Upper lobe of right lung (tissue), 1 donor: Measurements from ENCODE around the gene ILF2. TPM values are rescaled to one million over a fixed set of nuclear protein-coding genes. Genes with fewer than 3 reads are reported as not detected.
"Not testable (repeated sequence)": the region's sequence is repeated elsewhere in the genome, so short reads cannot be mapped to it uniquely, and the experiment has no call there.

Experiments used
- ATAC-seq: fragments of 200-7000 bp; cut with Tn5 transposase; one replicate; pipeline ENCODE4 v1.9.1; 2020; ENCODE audit warnings: mild to moderate bottlenecking, moderate library complexity
- DNase-seq: peaks from one replicate; pipeline ENCODE4 v3.0.0-alpha.2; 2020
- H3K27ac ChIP-seq: fragments of 200-600 bp; one replicate; pipeline ENCODE4 v1.8.0; 2022
- H3K27me3 ChIP-seq: fragments of 200-600 bp; one replicate; pipeline ENCODE4 v1.8.0; 2022; ENCODE audit warnings: mild to moderate bottlenecking
- H3K36me3 ChIP-seq: fragments of 200-600 bp; one replicate; pipeline ENCODE4 v1.8.0; 2022
- H3K4me1 ChIP-seq: fragments of 200-600 bp; one replicate; pipeline ENCODE4 v1.8.0; 2022
- H3K4me3 ChIP-seq: fragments of 200-600 bp; one replicate; pipeline ENCODE4 v1.8.0; 2022; ENCODE audit warnings: mild to moderate bottlenecking
- H3K9me3 ChIP-seq: fragments of 200-600 bp; one replicate; pipeline ENCODE4 v1.8.0; 2022
- intact Hi-C: fragments of 100-400 bp; cut with DNase I; formaldehyde crosslinking; loops from one replicate; pipeline ENCODE4 v1.11.0; 2022
- total RNA-seq: library from RNA; stranded (reverse); fragmentation: NEBNext Ultra II Directional; extraction: Animal tissue kit (Norgen Biotek cat#: 25700); gene quantifications from one replicate; pipeline ENCODE4 v1.2.1, GENCODE V29; 2021
- TF ChIP-seq, protein P1 (sequence below): fragments of 200-600 bp; IDR thresholded peaks from one replicate; pipeline ENCODE4 v1.8.0; 2022; ENCODE audit warnings: antibody characterized with exemption
- donor health status: DM: no; HTN: yes; CAD: no; lungs with severe emphysema.

The ILF2 gene
- total RNA-seq, 1 donor from 2014 or later: 86.1 TPM

DNA sequence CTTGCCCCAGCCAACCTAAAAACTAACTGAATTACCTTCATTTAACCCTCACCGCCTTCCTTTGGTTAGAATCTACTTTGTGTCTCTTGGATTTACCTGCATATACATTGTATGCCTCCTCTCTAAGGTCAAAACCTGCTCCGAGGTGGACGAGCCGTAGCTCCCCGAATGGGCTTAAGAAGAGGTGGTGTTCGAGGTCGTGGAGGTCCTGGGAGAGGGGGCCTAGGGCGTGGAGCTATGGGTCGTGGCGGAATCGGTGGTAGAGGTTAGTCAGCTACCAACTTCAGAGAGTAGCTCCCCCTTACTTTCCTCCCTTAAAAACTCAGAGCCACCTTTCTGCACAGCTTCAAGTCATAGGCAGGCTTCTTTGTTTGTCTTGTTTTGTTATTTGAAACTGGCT lies 27.7 kb downstream of the ILF2 start:
- Histone ChIP-seq H3K4me3 (no peak overlapping the region), H3K4me1 (peaks cover 19% of the 10 kb centered on the region), H3K27ac (no peak overlapping the region), H3K9me3 (no peaks in the 10 kb centered on the region), H3K36me3 (peaks cover 92% of the 10 kb centered on the region), H3K27me3 (no peaks in the 10 kb centered on the region)
- ATAC-seq: no peak
- intact Hi-C loops: no loop called here
- DNase-seq: no peak
- TF ChIP-seq, protein P1, sequence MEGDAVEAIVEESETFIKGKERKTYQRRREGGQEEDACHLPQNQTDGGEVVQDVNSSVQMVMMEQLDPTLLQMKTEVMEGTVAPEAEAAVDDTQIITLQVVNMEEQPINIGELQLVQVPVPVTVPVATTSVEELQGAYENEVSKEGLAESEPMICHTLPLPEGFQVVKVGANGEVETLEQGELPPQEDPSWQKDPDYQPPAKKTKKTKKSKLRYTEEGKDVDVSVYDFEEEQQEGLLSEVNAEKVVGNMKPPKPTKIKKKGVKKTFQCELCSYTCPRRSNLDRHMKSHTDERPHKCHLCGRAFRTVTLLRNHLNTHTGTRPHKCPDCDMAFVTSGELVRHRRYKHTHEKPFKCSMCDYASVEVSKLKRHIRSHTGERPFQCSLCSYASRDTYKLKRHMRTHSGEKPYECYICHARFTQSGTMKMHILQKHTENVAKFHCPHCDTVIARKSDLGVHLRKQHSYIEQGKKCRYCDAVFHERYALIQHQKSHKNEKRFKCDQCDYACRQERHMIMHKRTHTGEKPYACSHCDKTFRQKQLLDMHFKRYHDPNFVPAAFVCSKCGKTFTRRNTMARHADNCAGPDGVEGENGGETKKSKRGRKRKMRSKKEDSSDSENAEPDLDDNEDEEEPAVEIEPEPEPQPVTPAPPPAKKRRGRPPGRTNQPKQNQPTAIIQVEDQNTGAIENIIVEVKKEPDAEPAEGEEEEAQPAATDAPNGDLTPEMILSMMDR: no peak

DNA sequence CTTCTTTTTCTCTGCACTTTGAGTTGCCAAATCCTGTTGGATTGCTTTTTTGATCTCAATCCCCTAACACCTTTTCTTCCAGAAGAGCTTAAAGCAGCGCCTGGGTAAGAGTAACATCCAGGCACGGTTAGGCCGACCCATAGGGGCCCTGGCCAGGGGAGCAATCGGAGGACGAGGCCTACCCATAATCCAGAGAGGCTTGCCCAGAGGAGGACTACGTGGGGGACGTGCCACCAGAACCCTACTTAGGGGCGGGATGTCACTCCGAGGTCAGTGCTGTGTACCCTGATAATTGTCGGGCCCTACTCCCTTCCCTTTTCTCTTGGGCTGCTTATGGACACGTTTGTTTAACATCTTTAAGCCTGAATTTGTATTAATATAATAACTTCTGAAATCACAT lies 28.6 kb downstream of the ILF2 start:
- Histone ChIP-seq H3K4me3 (no peak overlapping the region), H3K4me1 (peaks cover 17% of the 10 kb centered on the region), H3K9me3 (no peaks in the 10 kb centered on the region), H3K36me3 (peaks cover 100% of the 10 kb centered on the region), H3K27ac (no peak overlapping the region), H3K27me3 (no peaks in the 10 kb centered on the region)
- intact Hi-C loops: no loop called here
- ATAC-seq (no peak), DNase-seq (no peak)
- TF ChIP-seq, protein P1: no peak

DNA sequence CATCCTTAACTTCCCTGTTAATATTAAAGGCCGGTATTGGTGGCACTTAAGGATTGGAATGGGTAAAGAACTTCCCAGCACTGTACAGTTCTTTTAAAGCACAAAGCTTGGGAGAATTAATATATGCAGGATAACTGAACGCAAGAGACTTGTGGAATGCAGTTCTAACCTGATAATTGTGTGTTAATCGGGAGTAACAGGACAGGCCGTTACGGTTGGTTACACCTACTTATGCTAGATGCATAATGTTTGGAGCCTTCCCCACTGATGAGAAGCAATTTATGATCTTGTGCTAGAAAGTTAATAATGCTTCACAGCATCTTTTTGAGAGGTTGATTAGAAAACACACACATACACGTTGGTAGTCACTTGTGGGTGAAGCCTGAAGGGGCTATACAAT lies 29.9 kb downstream of the ILF2 start:
- intact Hi-C loops: no loop called here
- DNase-seq (no peak), ATAC-seq (no peak)
- Histone ChIP-seq H3K9me3 (no peaks in the 10 kb centered on the region), H3K4me3 (no peak overlapping the region), H3K27ac (no peak overlapping the region), H3K4me1 (peaks cover 25% of the 10 kb centered on the region), H3K36me3 (peaks cover 100% of the 10 kb centered on the region), H3K27me3 (no peaks in the 10 kb centered on the region)
- TF ChIP-seq, protein P1: no peak

DNA sequence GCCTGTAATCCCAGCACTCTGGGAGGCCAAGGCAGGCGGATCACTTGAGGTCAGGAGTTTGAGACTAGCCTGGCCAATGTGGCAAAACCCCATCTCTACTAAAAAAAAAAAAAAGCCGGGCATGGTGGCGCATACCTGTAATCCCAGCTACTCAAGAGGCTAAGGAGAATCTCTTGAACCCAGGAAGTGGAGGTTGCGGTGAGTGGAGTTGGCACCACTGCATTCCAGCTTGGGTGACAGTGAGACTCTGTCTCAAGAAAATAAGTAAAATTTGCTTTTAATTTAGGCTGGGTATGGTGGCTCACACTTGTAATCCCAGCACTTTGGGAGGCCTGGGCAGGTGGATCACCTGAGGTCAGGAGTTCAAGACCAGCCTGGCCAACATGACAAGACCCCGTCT lies 30.6 kb downstream of the ILF2 start:
- DNase-seq, H3K9me3 ChIP-seq, intact Hi-C loops, H3K27ac ChIP-seq, H3K27me3 ChIP-seq, H3K4me3 ChIP-seq: not testable (repeated sequence)
- ATAC-seq: peak; percentile 35
- Histone ChIP-seq H3K36me3 (peaks cover 93% of the 10 kb centered on the region), H3K4me1 (peaks cover 31% of the 10 kb centered on the region)

DNA sequence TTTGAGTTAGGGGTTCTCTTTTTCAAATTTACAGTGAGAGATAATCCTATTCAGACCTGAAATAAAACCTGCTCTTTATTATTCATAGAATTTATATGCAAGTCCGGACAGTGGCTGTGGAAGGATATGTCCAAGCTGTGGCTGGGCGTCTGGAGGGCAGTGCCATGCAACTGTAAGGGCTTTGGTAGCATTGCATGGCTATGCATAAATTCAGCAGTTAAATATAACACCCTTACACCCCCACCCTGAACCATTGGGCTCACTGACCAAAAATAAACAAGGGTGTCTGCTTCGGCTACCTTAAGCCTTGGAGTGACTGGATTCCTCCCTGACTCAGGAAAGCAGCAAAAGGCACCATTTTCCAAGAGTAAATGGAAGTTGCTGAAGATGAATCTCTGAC lies 31.5 kb downstream of the ILF2 start:
- no peaks in the 10 kb centered on the region for H3K9me3 ChIP-seq
- H3K4me1 ChIP-seq: peaks cover 36% of the 10 kb centered on the region
- intact Hi-C loops: no loop called here
- no peaks in the 10 kb centered on the region for H3K27me3 ChIP-seq
- ATAC-seq: no peak
- no peak overlapping the region for H3K4me3 ChIP-seq
- TF ChIP-seq, protein P1: no peak
- no peak overlapping the region for H3K27ac ChIP-seq
- no peak for DNase-seq
- peaks cover 84% of the 10 kb centered on the region for H3K36me3 ChIP-seq

DNA sequence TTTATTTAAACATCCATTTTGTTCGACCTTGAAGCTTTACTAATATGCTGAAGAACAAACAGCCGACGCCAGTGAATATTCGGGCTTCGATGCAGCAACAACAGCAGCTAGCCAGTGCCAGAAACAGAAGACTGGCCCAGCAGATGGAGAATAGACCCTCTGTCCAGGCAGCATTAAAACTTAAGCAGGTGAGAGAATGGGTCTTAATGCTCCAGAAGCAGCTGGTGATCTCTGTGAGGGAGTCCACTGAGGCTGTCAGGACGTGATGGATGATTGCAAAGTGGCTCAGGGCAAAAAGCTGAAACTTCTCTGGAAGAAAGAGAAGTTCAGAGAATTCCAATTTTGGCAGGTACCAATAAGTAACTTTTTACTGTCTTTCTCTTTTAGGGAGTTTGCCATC lies 32.5 kb downstream of the ILF2 start:
- Histone ChIP-seq H3K27ac (no peak overlapping the region), H3K27me3 (no peaks in the 10 kb centered on the region), H3K36me3 (peaks cover 74% of the 10 kb centered on the region), H3K9me3 (no peaks in the 10 kb centered on the region), H3K4me3 (no peak overlapping the region), H3K4me1 (peaks cover 28% of the 10 kb centered on the region)
- intact Hi-C loops: no loop called here
- ATAC-seq (no peak), DNase-seq (no peak)
- TF ChIP-seq, protein P1: no peak
